CD4-positive, alpha-beta memory T cell (primary cell): ENCODE results near the gene SESN3. TPM values are rescaled to one million over a fixed set of nuclear protein-coding genes. Genes with fewer than 3 reads are reported as not detected.
"Not testable (repeated sequence)": the region's sequence is repeated elsewhere in the genome, so short reads cannot be mapped to it uniquely, and the experiment has no call there.

ENCODE experiments used
- CTCF ChIA-PET: fragments of 350-600 bp; sonication (Branson Sonifier 250); formaldehyde crosslinking; loops from one replicate; lab custom pipeline; 2021; ENCODE audit warnings: inconsistent platforms; ENCODE audit not compliant: partially characterized antibody; lab: Charles Lee
- POLR2A ChIA-PET: fragments of 350-600 bp; sonication (Branson Sonifier 250); formaldehyde crosslinking; loops from one replicate; lab custom pipeline; 2021; ENCODE audit not compliant: partially characterized antibody; lab: Charles Lee
- DNase-seq, 5 donors: peaks; one replicate each; pipeline versions ENCODE4 v3.0.0 to v3.0.0-alpha.2; 2020 to 2022; ENCODE audit warnings: mixed read lengths in 1 of 5
- H3K27ac ChIP-seq: one replicate; pipeline ENCODE4 v1.7.0; 2013; ENCODE audit warnings: low read depth, low read length
- H3K27me3 ChIP-seq: 2 replicates; pipeline ENCODE4 v1.7.0; 2013; ENCODE audit warnings: mild to moderate bottlenecking, low read length, moderate library complexity; ENCODE audit not compliant: insufficient read depth
- H3K36me3 ChIP-seq: 2 replicates; pipeline ENCODE4 v1.7.0; 2013; ENCODE audit warnings: mild to moderate bottlenecking, low read length, moderate library complexity; ENCODE audit not compliant: insufficient read depth
- H3K4me1 ChIP-seq: 2 replicates; pipeline ENCODE4 v1.7.0; 2013; ENCODE audit warnings: mild to moderate bottlenecking, low read length, moderate library complexity; ENCODE audit not compliant: insufficient read depth
- H3K4me3 ChIP-seq, 2 donors: one replicate each; pipeline ENCODE4 v1.7.0; 2013; ENCODE audit warnings: low read length in 2 of 2, mild to moderate bottlenecking in 1 of 2
- H3K9me3 ChIP-seq, 2 donors: one replicate each; pipeline ENCODE4 v1.7.0; 2013; ENCODE audit warnings: low read length in 2 of 2, control low read depth in 1 of 2; ENCODE audit not compliant: control insufficient read depth in 1 of 2
- H3K27ac Mint-ChIP-seq, 7 donors: one replicate each; pipeline ENCODE4 v1.8.0; 2020 to 2021; ENCODE audit warnings: mixed read lengths in 7 of 7, mild to moderate bottlenecking in 6 of 7, inconsistent platforms in 3 of 7, moderate library complexity in 3 of 7
- H3K27me3 Mint-ChIP-seq, 2 donors: one replicate each; pipeline ENCODE4 v1.8.0; 2020 to 2021; ENCODE audit warnings: mixed read lengths in 2 of 2
- H3K36me3 Mint-ChIP-seq, 2 donors: one replicate each; pipeline ENCODE4 v1.8.0; 2020 to 2021; ENCODE audit warnings: mixed read lengths in 2 of 2, inconsistent platforms in 1 of 2, mild to moderate bottlenecking in 1 of 2
- H3K4me1 Mint-ChIP-seq, 4 donors: one replicate each; pipeline ENCODE4 v1.8.0; 2020 to 2021; ENCODE audit warnings: mixed read lengths in 4 of 4, mild to moderate bottlenecking in 1 of 4
- H3K4me3 Mint-ChIP-seq, 8 donors: one replicate each; pipeline ENCODE4 v1.8.0; 2020 to 2021; ENCODE audit warnings: mixed read lengths in 8 of 8, mild to moderate bottlenecking in 7 of 8, moderate library complexity in 6 of 8, inconsistent platforms in 3 of 8
- H3K9me3 Mint-ChIP-seq, 8 donors: one replicate each; pipeline ENCODE4 v1.8.0; 2020 to 2021; ENCODE audit warnings: mixed read lengths in 8 of 8, mild to moderate bottlenecking in 5 of 8, inconsistent platforms in 3 of 8, moderate library complexity in 1 of 8
- intact Hi-C: fragments of 100-400 bp; cut with micrococcal nuclease; formaldehyde crosslinking; loops from one replicate; pipeline ENCODE4 v1.15.1; 2023
- polyA plus RNA-seq, 2 donors: library from polyadenylated mRNA; unstranded; fragments of 300-500 nt; fragmentation: Illumina TruSeq; gene quantifications; one replicate each; pipeline ENCODE4 v1.2.3, GENCODE V29; 2021
- total RNA-seq, 2 experiments: library from RNA; stranded (reverse); gene quantifications; one replicate each; pipeline ENCODE4 v1.2.3, GENCODE V29; 2021

The SESN3 gene
- total and polyA plus RNA-seq, 4 experiments from 2014 or later, result 1.8 to 211 (median 104) TPM

GRCh38 chr11:95136747-95137146 lies 94.3 kb downstream of the SESN3 start:
- H3K4me1 ChIP-seq, H3K36me3 ChIP-seq, H3K27me3 ChIP-seq, H3K27ac ChIP-seq, H3K9me3 Mint-ChIP-seq, H3K36me3 Mint-ChIP-seq, H3K4me3 Mint-ChIP-seq, H3K9me3 ChIP-seq, DNase-seq, H3K27me3 Mint-ChIP-seq, H3K4me1 Mint-ChIP-seq, H3K4me3 ChIP-seq, intact Hi-C loops, H3K27ac Mint-ChIP-seq: not testable (repeated sequence)
- ChIA-PET CTCF (interaction anchor here (1.2 to 3.2 kb wide), 5 partner anchors 12 to 569 kb away, joined by 3 to 11 read pairs (median 10); partner anchors contain the start of gene SRSF8), POLR2A (interaction anchor here (1.5 kb wide), 1 partner anchor 68 kb away, joined by 3 read pairs; no protein-coding TSS in a partner anchor)

DNA sequence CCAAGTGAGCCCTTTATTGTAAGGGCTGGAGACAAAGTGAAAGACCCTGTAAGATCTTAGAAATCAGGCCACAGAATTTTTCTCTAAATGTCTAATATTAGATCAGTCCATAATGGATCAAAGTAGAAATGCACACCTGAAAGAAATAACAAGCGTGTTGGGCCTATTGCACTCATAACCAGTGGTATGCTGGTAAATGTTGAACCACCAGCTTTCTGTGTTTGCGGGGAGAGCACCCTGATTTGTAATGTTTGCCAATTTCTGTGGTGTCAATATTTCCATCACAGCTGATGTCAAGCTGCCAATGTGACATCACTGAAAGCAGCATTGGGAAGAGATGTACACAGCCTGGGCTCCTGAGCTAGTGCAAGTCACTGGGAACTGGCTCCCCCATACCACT lies 95.1 kb downstream of the SESN3 start:
- Histone ChIP-seq H3K27ac (no peak overlapping the region), H3K27me3 (no peaks in the 10 kb centered on the region), H3K4me1 (no peaks in the 10 kb centered on the region), H3K4me3 (no peak overlapping the region), H3K36me3 (no peaks in the 10 kb centered on the region), H3K9me3 (no peaks in the 10 kb centered on the region)
- H3K4me1 Mint-ChIP-seq, result peaks cover 0 to 4% (median 0%) of the 10 kb centered on the region in 4 donors
- H3K36me3 Mint-ChIP-seq, result peaks cover 11% of the 10 kb centered on the region in 2 donors
- ChIA-PET CTCF (interaction anchor here (2.6 to 3.2 kb wide), 3 partner anchors 13 to 68 kb away, joined by 10 to 11 read pairs (median 11); partner anchors contain the start of gene SRSF8), POLR2A (interaction anchor here (1.5 kb wide), 1 partner anchor 68 kb away, joined by 3 read pairs; no protein-coding TSS in a partner anchor)
- DNase-seq, result no peak
- peaks cover 0 to 3% (median 0%) of the 10 kb centered on the region in 8 donors for H3K9me3 Mint-ChIP-seq
- no peak overlapping the region for H3K27ac Mint-ChIP-seq
- H3K4me3 Mint-ChIP-seq, result no peak overlapping the region
- intact Hi-C loops, result no loop called here
- no peaks in the 10 kb centered on the region for H3K27me3 Mint-ChIP-seq

DNA sequence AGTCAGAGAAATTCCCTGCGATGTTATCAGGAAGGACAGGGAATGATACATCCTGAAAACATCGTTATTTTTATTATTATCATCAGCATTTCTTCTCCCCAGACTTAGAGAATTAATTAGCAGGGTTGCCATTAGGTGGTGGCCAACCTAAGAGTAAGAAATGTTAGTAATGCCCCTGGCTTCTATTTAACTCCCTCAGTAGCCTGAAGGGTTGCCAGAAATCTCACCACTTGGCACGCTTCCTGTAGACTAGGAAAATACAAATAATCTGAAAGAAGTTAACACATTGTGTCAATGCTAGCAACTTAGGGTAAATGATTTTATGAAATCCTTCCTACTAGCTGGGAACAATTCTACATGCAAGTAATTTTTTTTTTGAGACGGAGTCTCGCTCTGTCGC lies 95.8 kb downstream of the SESN3 start:
- Mint-ChIP-seq H3K4me3 (no peak overlapping the region), H3K27ac (no peak overlapping the region)

GRCh38 chr11:95134491-95134890 lies 96.5 kb downstream of the SESN3 start:
- DNase-seq, result no peak
- intact Hi-C loops, result no loop called here
- Mint-ChIP-seq H3K4me3 (no peak overlapping the region), H3K36me3 (peaks cover 17 to 22% of the 10 kb centered on the region in 2 donors), H3K9me3 (peaks cover 0 to 3% (median 0%) of the 10 kb centered on the region in 8 donors), H3K27me3 (no peaks in the 10 kb centered on the region), H3K4me1 (peaks cover 0 to 4% (median 0%) of the 10 kb centered on the region in 4 donors), H3K27ac (no peak overlapping the region)
- ChIA-PET POLR2A (no interaction called here), CTCF (no interaction called here)
- no peak overlapping the region for H3K27ac ChIP-seq
- no peak overlapping the region for H3K4me3 ChIP-seq
- no peaks in the 10 kb centered on the region for H3K9me3 ChIP-seq
- H3K4me1 ChIP-seq, result no peaks in the 10 kb centered on the region
- no peaks in the 10 kb centered on the region for H3K27me3 ChIP-seq
- peaks cover 3% of the 10 kb centered on the region for H3K36me3 ChIP-seq

More for the DNA sequence above, 95.8 kb downstream of the SESN3 start:
- Histone ChIP-seq H3K9me3 (no peaks in the 10 kb centered on the region), H3K4me1 (no peaks in the 10 kb centered on the region), H3K36me3 (no peaks in the 10 kb centered on the region), H3K27me3 (no peaks in the 10 kb centered on the region), H3K27ac (no peak overlapping the region), H3K4me3 (no peak overlapping the region)
- H3K4me1 Mint-ChIP-seq, result peaks cover 0 to 4% (median 0%) of the 10 kb centered on the region in 4 donors
- ChIA-PET CTCF (interaction anchor here (3.2 kb wide), 1 partner anchor 64 kb away, joined by 10 read pairs; no protein-coding TSS in a partner anchor), POLR2A (no interaction called here)
- H3K36me3 Mint-ChIP-seq, result peaks cover 12 to 16% of the 10 kb centered on the region in 2 donors
- H3K27me3 Mint-ChIP-seq, result no peaks in the 10 kb centered on the region
- intact Hi-C loops, result no loop called here
- H3K9me3 Mint-ChIP-seq, result peaks cover 0 to 3% (median 0%) of the 10 kb centered on the region in 8 donors
- DNase-seq, result no peak

GRCh38 chr11:95132956-95133355 lies 98.0 kb downstream of the SESN3 start:
- intact Hi-C loops, result no loop called here
- Mint-ChIP-seq H3K27ac (no peak overlapping the region), H3K36me3 (peaks cover 29 to 34% of the 10 kb centered on the region in 2 donors), H3K9me3 (peaks cover 0 to 3% (median 0%) of the 10 kb centered on the region in 8 donors), H3K4me3 (no peak overlapping the region), H3K4me1 (peaks cover 0 to 2% (median 0%) of the 10 kb centered on the region in 4 donors), H3K27me3 (no peaks in the 10 kb centered on the region)
- no peaks in the 10 kb centered on the region for H3K4me1 ChIP-seq
- CTCF ChIA-PET, result interaction anchor here (1.1 kb wide), 1 partner anchor 44 kb away, joined by 3 read pairs; no protein-coding TSS in a partner anchor
- no peak for DNase-seq
- H3K4me3 ChIP-seq, result no peak overlapping the region
- peaks cover 16% of the 10 kb centered on the region for H3K36me3 ChIP-seq
- no peak overlapping the region for H3K27ac ChIP-seq
- no peaks in the 10 kb centered on the region for H3K9me3 ChIP-seq
- POLR2A ChIA-PET, result no interaction called here
- no peaks in the 10 kb centered on the region for H3K27me3 ChIP-seq

DNA sequence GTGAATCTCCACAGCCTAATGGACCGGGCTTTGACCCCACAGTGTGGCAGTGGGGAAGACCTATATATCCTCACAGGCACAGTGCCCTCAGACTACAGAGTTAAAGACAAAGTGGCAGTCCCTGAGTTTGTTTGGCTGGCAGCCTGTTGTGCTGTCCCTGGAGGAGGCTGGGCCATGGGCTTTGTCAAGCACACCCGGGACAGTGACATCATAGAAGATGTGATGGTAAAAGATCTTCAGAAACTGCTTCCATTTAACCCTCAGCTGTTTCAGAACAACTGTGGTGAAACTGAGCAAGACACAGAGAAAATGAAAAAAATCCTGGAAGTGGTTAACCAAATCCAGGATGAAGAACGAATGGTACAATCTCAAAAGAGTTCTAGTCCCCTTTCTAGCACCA lies 102.4 kb downstream of the SESN3 start:
- Mint-ChIP-seq H3K9me3 (no peaks in the 10 kb centered on the region), H3K4me3 (no peak overlapping the region), H3K4me1 (peaks cover 0 to 2% (median 0%) of the 10 kb centered on the region in 4 donors), H3K27me3 (no peaks in the 10 kb centered on the region), H3K27ac (peak overlapping the region in 2 of 7 donors; percentile 29 to 48), H3K36me3 (peaks cover 33 to 39% of the 10 kb centered on the region in 2 donors)
- CTCF ChIA-PET, result no interaction called here
- Histone ChIP-seq H3K4me3 (no peak overlapping the region), H3K27ac (no peak overlapping the region), H3K4me1 (no peaks in the 10 kb centered on the region), H3K27me3 (no peaks in the 10 kb centered on the region), H3K36me3 (peaks cover 16% of the 10 kb centered on the region), H3K9me3 (no peaks in the 10 kb centered on the region)
- DNase-seq, result no peak
- intact Hi-C loops, result no loop called here
- POLR2A ChIA-PET, result no interaction called here

DNA sequence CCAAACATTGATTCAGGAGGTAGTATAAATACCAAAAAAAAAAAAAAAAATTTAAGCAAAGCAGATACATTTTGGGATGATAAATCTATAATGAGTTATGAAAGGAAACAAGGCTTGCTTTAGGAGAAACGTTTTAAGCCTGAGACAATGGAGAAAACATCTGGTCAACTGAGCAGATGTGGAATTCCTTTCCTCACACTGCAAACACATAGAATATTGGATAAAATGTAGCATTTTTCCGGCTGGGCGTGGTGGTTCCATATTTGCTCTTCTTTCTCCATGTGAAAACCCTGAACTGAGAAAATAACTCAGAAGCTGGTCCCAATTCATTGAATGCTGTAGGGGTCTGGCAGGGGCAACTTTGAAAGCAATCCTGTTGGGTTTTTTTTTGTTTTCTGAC lies 107.4 kb downstream of the SESN3 start:
- Histone ChIP-seq H3K36me3 (peaks cover 4% of the 10 kb centered on the region), H3K4me1 (no peaks in the 10 kb centered on the region), H3K9me3 (no peaks in the 10 kb centered on the region), H3K27me3 (no peaks in the 10 kb centered on the region), H3K4me3 (no peak overlapping the region), H3K27ac (no peak overlapping the region)
- H3K4me3 Mint-ChIP-seq, result no peak overlapping the region
- H3K27ac Mint-ChIP-seq, result no peak overlapping the region
- H3K36me3 Mint-ChIP-seq, result peaks cover 13 to 14% of the 10 kb centered on the region in 2 donors
- peaks cover 0 to 6% (median 1%) of the 10 kb centered on the region in 4 donors for H3K4me1 Mint-ChIP-seq
- POLR2A ChIA-PET, result no interaction called here
- CTCF ChIA-PET, result no interaction called here
- H3K9me3 Mint-ChIP-seq, result peaks cover 0 to 3% (median 0%) of the 10 kb centered on the region in 8 donors
- intact Hi-C loops, result no loop called here
- no peak for DNase-seq
- no peaks in the 10 kb centered on the region for H3K27me3 Mint-ChIP-seq
